ENCODE measurements around the gene CSTPP1. TPM values are rescaled to one million over a fixed set of nuclear protein-coding genes. Genes with fewer than 3 reads are reported as not detected.

CSTPP1 gene
- total RNA-seq, 2 donors from 2014 or later: 35.8 to 63.6 TPM

DNA sequence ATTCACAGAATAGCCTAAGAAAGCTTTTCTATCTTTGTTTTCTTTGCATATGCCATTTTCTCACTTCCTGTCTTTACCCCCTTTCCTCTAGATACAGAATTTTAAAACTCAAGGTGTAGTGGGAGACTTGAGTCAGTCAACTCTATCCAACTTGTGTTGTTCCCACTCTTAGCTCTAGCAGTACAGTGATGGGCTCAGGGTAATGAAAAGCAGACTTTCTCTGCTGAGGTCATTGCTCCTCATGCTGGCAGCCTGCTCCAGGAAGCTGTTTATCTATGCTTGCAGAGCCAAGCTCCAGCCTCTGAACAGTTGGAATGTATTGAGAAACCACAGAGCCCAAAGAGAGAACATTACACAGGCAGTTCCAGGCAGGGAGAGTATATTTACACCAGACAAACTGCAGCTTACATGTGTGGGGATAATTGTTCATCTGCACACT lies 68.1 kb downstream of the CSTPP1 start:
- intact Hi-C loops (cut with DNase I): loop anchor here (10.0 kb wide), 1 partner anchor 90 kb away; the partner anchor contains the start of gene LRP4
- Histone ChIP-seq H3K27ac (peak overlapping the region; percentile 42), H3K9me3 (no peaks in the 10 kb centered on the region), H3K36me3 (no peaks in the 10 kb centered on the region), H3K4me1 (peaks cover 3% of the 10 kb centered on the region), H3K4me3 (no peak overlapping the region), H3K9ac (ENCODE audit: low read depth in 2 of 2, low read length in 2 of 2) (no peak overlapping the region), H3K27me3 (no peaks in the 10 kb centered on the region)
- TF ChIP-seq, protein P1, sequence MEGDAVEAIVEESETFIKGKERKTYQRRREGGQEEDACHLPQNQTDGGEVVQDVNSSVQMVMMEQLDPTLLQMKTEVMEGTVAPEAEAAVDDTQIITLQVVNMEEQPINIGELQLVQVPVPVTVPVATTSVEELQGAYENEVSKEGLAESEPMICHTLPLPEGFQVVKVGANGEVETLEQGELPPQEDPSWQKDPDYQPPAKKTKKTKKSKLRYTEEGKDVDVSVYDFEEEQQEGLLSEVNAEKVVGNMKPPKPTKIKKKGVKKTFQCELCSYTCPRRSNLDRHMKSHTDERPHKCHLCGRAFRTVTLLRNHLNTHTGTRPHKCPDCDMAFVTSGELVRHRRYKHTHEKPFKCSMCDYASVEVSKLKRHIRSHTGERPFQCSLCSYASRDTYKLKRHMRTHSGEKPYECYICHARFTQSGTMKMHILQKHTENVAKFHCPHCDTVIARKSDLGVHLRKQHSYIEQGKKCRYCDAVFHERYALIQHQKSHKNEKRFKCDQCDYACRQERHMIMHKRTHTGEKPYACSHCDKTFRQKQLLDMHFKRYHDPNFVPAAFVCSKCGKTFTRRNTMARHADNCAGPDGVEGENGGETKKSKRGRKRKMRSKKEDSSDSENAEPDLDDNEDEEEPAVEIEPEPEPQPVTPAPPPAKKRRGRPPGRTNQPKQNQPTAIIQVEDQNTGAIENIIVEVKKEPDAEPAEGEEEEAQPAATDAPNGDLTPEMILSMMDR (IDR thresholded peaks at IDR 0.05): no peak
- DNase-seq: peak; percentile 73

DNA sequence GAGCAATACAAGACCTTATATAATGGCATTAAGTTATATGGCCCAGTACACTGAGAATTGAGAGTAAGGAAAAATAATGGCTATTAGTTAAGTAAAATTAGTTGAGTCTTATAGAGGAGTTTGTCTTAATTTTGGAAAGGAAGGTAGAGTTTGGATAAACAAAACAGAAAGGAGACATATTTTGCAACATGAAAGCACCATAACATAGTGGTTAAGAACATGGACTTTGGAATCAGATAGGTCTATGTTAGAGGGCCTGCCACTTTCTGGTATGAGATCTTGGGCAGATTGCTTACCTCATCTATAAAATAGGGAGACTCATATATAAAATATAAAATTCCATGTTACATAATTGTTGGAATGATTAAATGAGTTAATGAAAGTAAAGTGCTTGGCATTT lies 68.9 kb downstream of the CSTPP1 start:
- H3K4me3 ChIP-seq: no peak overlapping the region
- H3K9ac ChIP-seq (ENCODE audit: low read depth in 2 of 2, low read length in 2 of 2): no peak overlapping the region
- no peak for DNase-seq
- no peaks in the 10 kb centered on the region for H3K9me3 ChIP-seq
- intact Hi-C loops (cut with DNase I): loop anchor here (10.0 kb wide), 1 partner anchor 91 kb away; the partner anchor contains the start of gene LRP4
- peaks cover 3% of the 10 kb centered on the region for H3K4me1 ChIP-seq
- no peaks in the 10 kb centered on the region for H3K27me3 ChIP-seq
- TF ChIP-seq, protein P1 (IDR thresholded peaks at IDR 0.05): no peak
- H3K36me3 ChIP-seq: no peaks in the 10 kb centered on the region
- H3K27ac ChIP-seq: no peak overlapping the region

DNA sequence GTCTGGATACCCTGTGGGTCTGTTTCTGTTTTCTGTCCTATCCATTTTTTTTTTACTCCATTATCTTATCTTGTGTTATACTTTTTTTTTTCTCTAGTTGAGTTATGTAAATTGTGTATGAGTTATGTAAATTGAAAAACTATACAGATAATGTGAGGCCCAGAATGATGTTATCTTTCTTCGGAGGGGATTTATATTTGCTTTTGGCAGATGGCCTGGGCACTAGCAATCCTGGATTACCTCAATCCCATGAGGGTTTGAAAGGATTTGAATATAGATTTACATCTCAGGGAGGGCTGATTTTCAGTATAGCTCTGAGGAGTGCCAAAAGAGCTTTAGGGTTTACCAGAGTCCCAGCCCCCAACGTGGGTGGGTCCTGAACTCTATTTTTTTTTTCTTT lies 71.0 kb downstream of the CSTPP1 start:
- Histone ChIP-seq H3K27me3 (no peaks in the 10 kb centered on the region), H3K36me3 (no peaks in the 10 kb centered on the region), H3K4me3 (no peak overlapping the region), H3K9me3 (no peaks in the 10 kb centered on the region), H3K9ac (ENCODE audit: low read depth in 2 of 2, low read length in 2 of 2) (no peak overlapping the region), H3K27ac (no peak overlapping the region), H3K4me1 (peaks cover 3% of the 10 kb centered on the region)
- TF ChIP-seq, protein P1 (IDR thresholded peaks at IDR 0.05): no peak
- intact Hi-C loops (cut with DNase I): loop anchor here (10.0 kb wide), 1 partner anchor 93 kb away; the partner anchor contains the start of gene LRP4
- no peak for DNase-seq

DNA sequence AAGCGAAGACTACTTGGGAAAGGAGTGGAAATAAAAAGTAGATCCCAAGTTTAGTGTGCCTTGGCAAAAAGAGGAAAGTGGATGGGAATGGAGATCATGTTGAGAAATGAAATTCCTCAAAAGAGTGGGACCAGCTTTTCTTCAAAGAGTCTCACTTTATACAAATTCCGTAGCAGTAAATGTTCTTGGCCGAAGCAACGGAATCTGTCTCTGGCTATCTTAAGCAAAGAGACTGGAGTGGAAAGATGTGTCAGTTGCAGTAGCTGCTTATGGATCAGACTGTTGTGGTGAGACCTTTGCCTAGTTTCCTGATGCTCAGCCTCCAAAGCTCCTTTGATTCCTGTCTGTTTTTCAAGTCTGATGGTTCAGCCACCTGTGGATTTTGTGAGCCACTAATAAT lies 73.6 kb downstream of the CSTPP1 start:
- no peaks in the 10 kb centered on the region for H3K36me3 ChIP-seq
- intact Hi-C loops (cut with DNase I): no loop called here
- DNase-seq: no peak
- peaks cover under 1% of the 10 kb centered on the region for H3K4me1 ChIP-seq
- no peak overlapping the region for H3K4me3 ChIP-seq
- H3K9ac ChIP-seq (ENCODE audit: low read depth in 2 of 2, low read length in 2 of 2): no peak overlapping the region
- H3K27ac ChIP-seq: no peak overlapping the region
- no peaks in the 10 kb centered on the region for H3K9me3 ChIP-seq
- TF ChIP-seq, protein P1 (IDR thresholded peaks at IDR 0.05): no peak
- no peaks in the 10 kb centered on the region for H3K27me3 ChIP-seq

DNA sequence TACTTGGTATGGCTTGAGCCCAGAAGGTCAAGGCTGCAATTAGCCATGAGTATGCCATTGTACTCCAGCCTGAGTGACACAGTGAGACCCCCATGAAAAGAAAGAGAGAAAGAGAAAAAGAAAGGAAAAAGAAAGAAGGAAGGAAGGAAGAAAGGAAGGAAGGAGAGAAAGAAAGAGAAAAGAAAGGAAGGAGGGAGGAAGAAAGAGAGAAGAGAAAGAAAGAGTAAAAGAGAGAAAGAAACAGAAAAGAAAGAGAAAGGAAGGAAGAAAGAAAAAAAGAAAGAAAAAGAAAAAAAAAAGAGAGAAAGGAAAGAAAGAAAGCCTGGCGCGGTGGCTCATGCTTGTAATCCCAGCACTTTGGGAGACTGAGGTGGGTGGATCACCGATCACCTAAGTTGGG lies 77.5 kb downstream of the CSTPP1 start:
- Histone ChIP-seq H3K36me3 (no peaks in the 10 kb centered on the region), H3K9me3 (no peaks in the 10 kb centered on the region), H3K4me1 (no peaks in the 10 kb centered on the region), H3K9ac (ENCODE audit: low read depth in 2 of 2, low read length in 2 of 2) (no peak overlapping the region), H3K27ac (no peak overlapping the region), H3K4me3 (no peak overlapping the region), H3K27me3 (no peaks in the 10 kb centered on the region)
- intact Hi-C loops (cut with DNase I): no loop called here
- DNase-seq: no peak
- TF ChIP-seq, protein P1 (IDR thresholded peaks at IDR 0.05): no peak
